ENCODE data around the gene NRM. TPM values are rescaled to one million over a fixed set of nuclear protein-coding genes. Genes with fewer than 3 reads are reported as not detected.

The NRM gene
- total and polyA plus RNA-seq, 2 of the 13 experiments (the other 11 are each of a cell fraction or from before 2014, with no cell fraction given) = 12.5 to 16.0 TPM

DNA sequence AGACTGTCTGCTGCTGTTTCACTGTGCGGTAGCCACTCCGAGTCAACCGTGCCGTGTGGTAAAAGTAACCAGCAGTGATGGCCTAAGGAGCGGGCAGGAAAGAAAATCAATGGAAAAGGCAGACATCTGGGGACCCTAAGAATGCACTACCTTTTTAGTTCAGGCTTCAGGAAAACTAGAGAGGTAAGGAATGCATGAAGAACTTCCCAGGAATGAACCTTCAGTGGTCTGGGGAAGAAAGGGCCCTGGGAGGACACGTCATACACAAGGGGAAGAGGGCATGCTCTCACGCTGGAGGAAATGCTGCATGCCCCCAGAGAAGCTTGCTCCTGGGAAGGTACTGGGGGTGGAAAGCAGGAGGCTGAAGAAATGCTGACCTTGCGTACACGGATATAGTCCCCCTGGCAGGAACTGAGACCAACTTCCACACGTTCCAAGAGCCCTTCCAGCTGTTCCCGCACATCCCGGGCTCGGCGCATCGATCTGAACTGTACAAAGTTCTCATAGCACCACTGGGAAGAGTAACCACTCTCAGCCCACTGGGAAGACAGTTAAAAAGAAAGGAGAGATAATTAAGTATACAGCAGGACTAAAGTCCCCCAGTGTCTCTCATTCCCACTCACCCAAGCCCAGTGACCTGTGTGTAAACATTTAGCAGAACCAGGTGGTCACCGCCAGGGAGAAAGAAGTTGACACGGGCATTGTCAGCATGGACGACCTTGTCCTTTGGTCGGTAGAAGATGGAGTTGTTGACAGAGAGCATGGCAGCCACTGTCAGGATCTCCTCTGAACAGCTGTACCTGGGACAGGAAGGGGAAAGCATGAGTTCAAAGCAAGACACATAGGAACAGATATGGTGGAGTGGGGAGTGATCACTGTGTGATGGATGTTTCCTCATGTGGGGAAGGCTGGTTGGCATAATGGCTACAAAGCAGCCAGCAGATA, 35.7 kb downstream of the NRM start (continued):
- TF ChIP-seq E2F1 (CRISPR knock-in tag; IDR thresholded peaks at IDR 0.05) (no peak), ZFP36L2 (CRISPR knock-in tag; IDR thresholded peaks at IDR 0.05) (no peak), ZNF572 (CRISPR knock-in tag; IDR thresholded peaks at IDR 0.05) (peak; percentile 69; the same call in 1 of the 2 replicates), REPIN1 (CRISPR knock-in tag; IDR thresholded peaks at IDR 0.05; ENCODE audit: borderline replicate concordance, low read depth) (no peak; the same call in 1 of the 2 replicates), ZFYVE20 (CRISPR knock-in tag; IDR thresholded peaks at IDR 0.05; ENCODE audit: borderline replicate concordance, low read depth) (no peak), HNF4A (CRISPR knock-in tag; IDR thresholded peaks at IDR 0.05) (peak; percentile 99), ZSCAN21 (CRISPR knock-in tag; IDR thresholded peaks at IDR 0.05; ENCODE audit: borderline replicate concordance) (peak; percentile 82), KDM6A (CRISPR knock-in tag; IDR thresholded peaks at IDR 0.05; ENCODE audit: low read depth) (peak; percentile 91), ZNF337 (CRISPR knock-in tag; IDR thresholded peaks at IDR 0.05; ENCODE audit: borderline replicate concordance, low read depth) (peak; percentile 90; the same call in 1 of the 2 replicates), ZNF713 (CRISPR knock-in tag; IDR thresholded peaks at IDR 0.05) (no peak), SIX1 (CRISPR knock-in tag; IDR thresholded peaks at IDR 0.05; ENCODE audit: borderline replicate concordance) (peak; percentile 70; the same call in 1 of the 2 replicates)
- TF ChIP-seq, protein P1, sequence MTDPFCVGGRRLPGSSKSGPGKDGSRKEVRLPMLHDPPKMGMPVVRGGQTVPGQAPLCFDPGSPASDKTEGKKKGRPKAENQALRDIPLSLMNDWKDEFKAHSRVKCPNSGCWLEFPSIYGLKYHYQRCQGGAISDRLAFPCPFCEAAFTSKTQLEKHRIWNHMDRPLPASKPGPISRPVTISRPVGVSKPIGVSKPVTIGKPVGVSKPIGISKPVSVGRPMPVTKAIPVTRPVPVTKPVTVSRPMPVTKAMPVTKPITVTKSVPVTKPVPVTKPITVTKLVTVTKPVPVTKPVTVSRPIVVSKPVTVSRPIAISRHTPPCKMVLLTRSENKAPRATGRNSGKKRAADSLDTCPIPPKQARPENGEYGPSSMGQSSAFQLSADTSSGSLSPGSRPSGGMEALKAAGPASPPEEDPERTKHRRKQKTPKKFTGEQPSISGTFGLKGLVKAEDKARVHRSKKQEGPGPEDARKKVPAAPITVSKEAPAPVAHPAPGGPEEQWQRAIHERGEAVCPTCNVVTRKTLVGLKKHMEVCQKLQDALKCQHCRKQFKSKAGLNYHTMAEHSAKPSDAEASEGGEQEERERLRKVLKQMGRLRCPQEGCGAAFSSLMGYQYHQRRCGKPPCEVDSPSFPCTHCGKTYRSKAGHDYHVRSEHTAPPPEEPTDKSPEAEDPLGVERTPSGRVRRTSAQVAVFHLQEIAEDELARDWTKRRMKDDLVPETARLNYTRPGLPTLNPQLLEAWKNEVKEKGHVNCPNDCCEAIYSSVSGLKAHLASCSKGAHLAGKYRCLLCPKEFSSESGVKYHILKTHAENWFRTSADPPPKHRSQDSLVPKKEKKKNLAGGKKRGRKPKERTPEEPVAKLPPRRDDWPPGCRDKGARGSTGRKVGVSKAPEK (CRISPR knock-in tag; IDR thresholded peaks at IDR 0.05; ENCODE audit: borderline replicate concordance) = no peak
- TF ChIP-seq, protein P2, sequence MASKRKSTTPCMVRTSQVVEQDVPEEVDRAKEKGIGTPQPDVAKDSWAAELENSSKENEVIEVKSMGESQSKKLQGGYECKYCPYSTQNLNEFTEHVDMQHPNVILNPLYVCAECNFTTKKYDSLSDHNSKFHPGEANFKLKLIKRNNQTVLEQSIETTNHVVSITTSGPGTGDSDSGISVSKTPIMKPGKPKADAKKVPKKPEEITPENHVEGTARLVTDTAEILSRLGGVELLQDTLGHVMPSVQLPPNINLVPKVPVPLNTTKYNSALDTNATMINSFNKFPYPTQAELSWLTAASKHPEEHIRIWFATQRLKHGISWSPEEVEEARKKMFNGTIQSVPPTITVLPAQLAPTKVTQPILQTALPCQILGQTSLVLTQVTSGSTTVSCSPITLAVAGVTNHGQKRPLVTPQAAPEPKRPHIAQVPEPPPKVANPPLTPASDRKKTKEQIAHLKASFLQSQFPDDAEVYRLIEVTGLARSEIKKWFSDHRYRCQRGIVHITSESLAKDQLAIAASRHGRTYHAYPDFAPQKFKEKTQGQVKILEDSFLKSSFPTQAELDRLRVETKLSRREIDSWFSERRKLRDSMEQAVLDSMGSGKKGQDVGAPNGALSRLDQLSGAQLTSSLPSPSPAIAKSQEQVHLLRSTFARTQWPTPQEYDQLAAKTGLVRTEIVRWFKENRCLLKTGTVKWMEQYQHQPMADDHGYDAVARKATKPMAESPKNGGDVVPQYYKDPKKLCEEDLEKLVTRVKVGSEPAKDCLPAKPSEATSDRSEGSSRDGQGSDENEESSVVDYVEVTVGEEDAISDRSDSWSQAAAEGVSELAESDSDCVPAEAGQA (IDR thresholded peaks at IDR 0.05; ENCODE audit: low read depth) = peak; percentile 86
- TF ChIP-seq, protein P2 (CRISPR knock-in tag; IDR thresholded peaks at IDR 0.05; ENCODE audit: borderline replicate concordance) = no peak
- TF ChIP-seq, protein P3, sequence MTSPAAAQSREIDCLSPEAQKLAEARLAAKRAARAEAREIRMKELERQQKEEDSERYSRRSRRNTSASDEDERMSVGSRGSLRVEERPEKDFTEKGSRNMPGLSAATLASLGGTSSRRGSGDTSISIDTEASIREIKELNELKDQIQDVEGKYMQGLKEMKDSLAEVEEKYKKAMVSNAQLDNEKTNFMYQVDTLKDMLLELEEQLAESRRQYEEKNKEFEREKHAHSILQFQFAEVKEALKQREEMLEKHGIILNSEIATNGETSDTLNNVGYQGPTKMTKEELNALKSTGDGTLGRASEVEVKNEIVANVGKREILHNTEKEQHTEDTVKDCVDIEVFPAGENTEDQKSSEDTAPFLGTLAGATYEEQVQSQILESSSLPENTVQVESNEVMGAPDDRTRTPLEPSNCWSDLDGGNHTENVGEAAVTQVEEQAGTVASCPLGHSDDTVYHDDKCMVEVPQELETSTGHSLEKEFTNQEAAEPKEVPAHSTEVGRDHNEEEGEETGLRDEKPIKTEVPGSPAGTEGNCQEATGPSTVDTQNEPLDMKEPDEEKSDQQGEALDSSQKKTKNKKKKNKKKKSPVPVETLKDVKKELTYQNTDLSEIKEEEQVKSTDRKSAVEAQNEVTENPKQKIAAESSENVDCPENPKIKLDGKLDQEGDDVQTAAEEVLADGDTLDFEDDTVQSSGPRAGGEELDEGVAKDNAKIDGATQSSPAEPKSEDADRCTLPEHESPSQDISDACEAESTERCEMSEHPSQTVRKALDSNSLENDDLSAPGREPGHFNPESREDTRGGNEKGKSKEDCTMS (CRISPR knock-in tag; conservative IDR thresholded peaks at IDR 0.05) = no peak

Data from HepG2 (cell line).